IMR-90 (cell line): ENCODE data around the gene MBD2. TPM values are rescaled to one million over a fixed set of nuclear protein-coding genes. Genes with fewer than 3 reads are reported as not detected.

ENCODE experiments used
- ATAC-seq: fragments of 200-7000 bp; cut with Tn5 transposase; 2 replicates; pipeline ENCODE4 v1.9.1; 2020; ENCODE audit warnings: low read depth, mild to moderate bottlenecking, moderate library complexity
- BruUV-seq: library from RNA; stranded (reverse); fragments of 400-500 nt; replicated peaks from 2 replicates; lab custom pipeline; 2021; lab: Mats Ljungman, UMichigan
- CTCF ChIA-PET: fragments of 300-600 bp; formaldehyde crosslinking; extraction: SDS; loops from one replicate; lab custom pipeline; 2021; ENCODE audit warnings: antibody characterized with exemption; lab: Yijun Ruan, JAX
- POLR2A ChIA-PET: fragments of 300-600 bp; sonication (Branson Sonifier 250); formaldehyde crosslinking; loops from one replicate; lab custom pipeline; 2022; ENCODE audit warnings: antibody characterized with exemption; ENCODE audit not compliant: unreplicated experiment; lab: Charles Lee
- DNase-seq: peaks from one replicate; pipeline ENCODE4 v3.0.0; 2013
- H2AFZ ChIP-seq: replicated peaks from 2 replicates; pipeline ENCODE3; 2013; ENCODE audit warnings: low read length, mild to moderate bottlenecking; ENCODE audit not compliant: poor library complexity
- H2AK5ac ChIP-seq: 2 replicates; pipeline ENCODE4 v1.6.1; 2013; ENCODE audit warnings: low read depth, low read length, inconsistent platforms
- H2AK9ac ChIP-seq: replicated peaks from 2 replicates; pipeline ENCODE3; 2013; ENCODE audit warnings: mild to moderate bottlenecking, low read depth, low read length, moderate library complexity; ENCODE audit not compliant: poor library complexity
- H2BK120ac ChIP-seq: 2 replicates; pipeline ENCODE4 v1.6.1; 2013; ENCODE audit warnings: low read depth, low read length, inconsistent platforms
- H2BK15ac ChIP-seq: 3 replicates; pipeline ENCODE4 v1.6.1; 2013; ENCODE audit warnings: low read depth, low read length, inconsistent platforms
- H2BK20ac ChIP-seq: 2 replicates; pipeline ENCODE4 v1.6.1; 2013; ENCODE audit warnings: low read depth, mild to moderate bottlenecking, inconsistent platforms, low read length, moderate library complexity
- H2BK5ac ChIP-seq: 2 replicates; pipeline ENCODE4 v1.6.1; 2013; ENCODE audit warnings: mild to moderate bottlenecking, low read depth, low read length, inconsistent platforms; ENCODE audit not compliant: poor library complexity, severe bottlenecking
- H3K14ac ChIP-seq: replicated peaks from 2 replicates; pipeline ENCODE4 v1.6.1; 2013; ENCODE audit warnings: low read depth, low read length, inconsistent platforms
- H3K18ac ChIP-seq: 2 replicates; pipeline ENCODE4 v1.6.1; 2013; ENCODE audit warnings: low read depth, low read length, control low read depth
- H3K23ac ChIP-seq: 2 replicates; pipeline ENCODE4 v1.6.1; 2013; ENCODE audit warnings: low read depth, low read length, inconsistent platforms
- H3K27ac ChIP-seq: 2 replicates; pipeline ENCODE4 v1.5.1; 2013; ENCODE audit warnings: mild to moderate bottlenecking, control low read depth, low read length; ENCODE audit not compliant: insufficient read depth
- H3K27me3 ChIP-seq: 2 replicates; pipeline ENCODE4 v1.6.1; 2013; ENCODE audit warnings: low read length; ENCODE audit not compliant: control insufficient read depth, insufficient read depth
- H3K36me3 ChIP-seq: 2 replicates; pipeline ENCODE4 v1.6.1; 2013; ENCODE audit warnings: low read length, mixed read lengths; ENCODE audit not compliant: control insufficient read depth, insufficient read depth
- H3K4ac ChIP-seq: 2 replicates; pipeline ENCODE4 v1.6.1; 2013; ENCODE audit warnings: low read depth, low read length, inconsistent platforms
- H3K4me1 ChIP-seq: 2 replicates; pipeline ENCODE4 v1.6.1; 2013; ENCODE audit warnings: low read length, mixed read lengths; ENCODE audit not compliant: control insufficient read depth, insufficient read depth
- H3K4me2 ChIP-seq: 2 replicates; pipeline ENCODE4 v1.6.1; 2013; ENCODE audit warnings: low read depth, mild to moderate bottlenecking, control low read depth, low read length, moderate library complexity
- H3K4me3 ChIP-seq: 2 replicates; pipeline ENCODE4 v1.5.1; 2013; ENCODE audit warnings: low read depth, mild to moderate bottlenecking, control low read depth, low read length, moderate library complexity; ENCODE audit not compliant: insufficient read depth
- H3K56ac ChIP-seq: 2 replicates; pipeline ENCODE4 v1.6.1; 2013; ENCODE audit warnings: low read length, inconsistent platforms; ENCODE audit not compliant: insufficient read depth; ENCODE audit errors: extremely low read depth
- H3K79me1 ChIP-seq, 2 experiments: 2 replicates each; pipeline ENCODE4 v1.6.1; 2013; ENCODE audit warnings: low read length in 2 of 2, inconsistent platforms in 1 of 2, low read depth in 1 of 2
- H3K9ac ChIP-seq: 2 replicates; pipeline ENCODE4 v1.6.1; 2013; ENCODE audit warnings: low read depth, low read length, control low read depth
- H3K9me1 ChIP-seq: 2 replicates; pipeline ENCODE4 v1.6.1; 2013; ENCODE audit warnings: low read length, inconsistent platforms; ENCODE audit not compliant: insufficient read depth
- H3K9me3 ChIP-seq: 2 replicates; pipeline ENCODE4 v1.6.1; 2013; ENCODE audit warnings: low read length; ENCODE audit not compliant: control insufficient read depth, insufficient read depth
- H4K20me1 ChIP-seq: 2 replicates; pipeline ENCODE4 v1.6.1; 2013; ENCODE audit warnings: low read length, inconsistent platforms; ENCODE audit not compliant: insufficient read depth
- H4K5ac ChIP-seq: 2 replicates; pipeline ENCODE4 v1.6.1; 2013; ENCODE audit warnings: mild to moderate bottlenecking, low read depth, low read length, control low read depth
- H4K8ac ChIP-seq, 2 experiments: 2 replicates each; pipeline ENCODE4 v1.6.1; 2013; ENCODE audit warnings: low read depth in 2 of 2, low read length in 2 of 2, control low read depth in 1 of 2, inconsistent platforms in 1 of 2
- H4K91ac ChIP-seq: 2 replicates; pipeline ENCODE4 v1.6.1; 2013; ENCODE audit warnings: low read depth, low read length, inconsistent platforms; ENCODE audit not compliant: insufficient read depth
- CHD1 ChIP-seq: IDR thresholded peaks from 2 replicates; pipeline ENCODE4 v1.6.1; 2012; ENCODE audit warnings: low read depth, low read length, improper control_type of control experiment
- CTCF ChIP-seq: conservative IDR thresholded peaks from 2 replicates; pipeline ENCODE4 v1.5.1; 2012; ENCODE audit warnings: mild to moderate bottlenecking, low read depth, low read length, improper control_type of control experiment
- FOS ChIP-seq: fragments of 150-350 bp; IDR thresholded peaks from 2 replicates; pipeline ENCODE4 v1.6.1; 2016; ENCODE audit warnings: low read depth, low read length
- POLR2A ChIP-seq: IDR thresholded peaks from 2 replicates; pipeline ENCODE4 v1.6.1; 2012; ENCODE audit warnings: mild to moderate bottlenecking, low read depth, low read length
- RCOR1 ChIP-seq: IDR thresholded peaks from 2 replicates; pipeline ENCODE4 v1.6.1; 2012; ENCODE audit warnings: mild to moderate bottlenecking, low read length, improper control_type of control experiment; ENCODE audit not compliant: insufficient replicate concordance
- RFX5 ChIP-seq: IDR thresholded peaks from 2 replicates; pipeline ENCODE4 v1.8.0; 2012; ENCODE audit warnings: low read depth, mild to moderate bottlenecking, low read length, moderate library complexity
- SMC3 ChIP-seq: fragments of 150-350 bp; IDR thresholded peaks from 2 replicates; pipeline ENCODE4 v1.6.1; 2016; ENCODE audit warnings: low read depth, mild to moderate bottlenecking, antibody characterized with exemption, low read length, moderate library complexity
- WGBS, 2 experiments: methylation state at CpG; one replicate each; pipeline versions ENCODE4 v1.1.5 to v1.1.7; 2013; ENCODE audit warnings: missing lambda C conversion rate in 2 of 2; ENCODE audit not compliant: insufficient read length in 1 of 2; ENCODE audit errors: extremely low coverage in 2 of 2; 5-methylcytosine and 5-hydroxymethylcytosine counted together
- dilution Hi-C: fragments of 300-500 bp; cut with HindIII; formaldehyde crosslinking; loops from one replicate; pipeline ENCODE4 v1.14.3; 2018; ENCODE audit warnings: low sequenced_read_pairs; ENCODE audit not compliant: unreplicated experiment
- in situ Hi-C: fragments of 300-500 bp; cut with MboI; formaldehyde crosslinking; loops from 3 replicates; pipeline ENCODE4 v1.14.3; 2019; ENCODE audit warnings: low sequenced_read_pairs, inconsistent platforms, mixed read lengths
- intact Hi-C: fragments of 100-400 bp; cut with micrococcal nuclease; formaldehyde crosslinking; loops from 2 replicates; pipeline ENCODE4 v1.10.0; 2022
- polyA plus RNA-seq, 3 experiments: library from polyadenylated mRNA; depleted of rRNA; stranded (reverse); fragments of >200 nt; gene quantifications; 2 replicates each; pipeline ENCODE4 v1.2.3, GENCODE V29; 2012; ENCODE audit warnings: low replicate concordance in 1 of 3
- total RNA-seq: library from RNA; depleted of rRNA; stranded (reverse); fragments of >200 nt; gene quantifications from 2 replicates; pipeline ENCODE4 v1.2.3, GENCODE V29; 2012

The MBD2 gene
- total and polyA plus RNA-seq, 2 of the 4 experiments (the other 2 are of a cell fraction), result 9.7 to 29.5 TPM

GRCh38 chr18:54257015-54257414 lies 32.5 kb upstream of the MBD2 start:
- Histone ChIP-seq H2AFZ (no peak overlapping the region), H3K56ac (no peak overlapping the region), H2BK120ac (no peak overlapping the region), H3K4me3 (no peak overlapping the region), H3K23ac (no peak overlapping the region), H4K8ac (no peak overlapping the region), H2BK20ac (no peak overlapping the region), H3K18ac (no peak overlapping the region), H2AK5ac (no peak overlapping the region), H2AK9ac (no peak overlapping the region), H2BK15ac (no peak overlapping the region), H3K4me2 (no peak overlapping the region), H4K5ac (no peak overlapping the region), H3K4me1 (peaks cover 3% of the 10 kb centered on the region; the same call in 1 of the 2 replicates), H3K79me1 (no peaks in the 10 kb centered on the region), H3K9me1 (no peaks in the 10 kb centered on the region), H3K9ac (no peak overlapping the region), H3K14ac (no peak overlapping the region), H3K27ac (no peak overlapping the region), H4K91ac (no peak overlapping the region), H3K27me3 (peaks cover 1% of the 10 kb centered on the region; the same call in 1 of the 2 replicates), H2BK5ac (no peak overlapping the region), H3K36me3 (no peaks in the 10 kb centered on the region), H3K9me3 (no peaks in the 10 kb centered on the region), H3K4ac (no peak overlapping the region), H4K20me1 (no peaks in the 10 kb centered on the region)
- TF ChIP-seq FOS (no peak), POLR2A (no peak), CHD1 (no peak), SMC3 (no peak), RCOR1 (no peak), RFX5 (no peak), CTCF (no peak)
- POLR2A ChIA-PET, result no interaction called here
- ATAC-seq (0 out of 2 replicates have a peak, but pooled peaks have one; percentile 14), DNase-seq (no peak)
- WGBS, 2 experiments, result no CpG with 5 or more reads among the region's 2 CpGs
- CTCF ChIA-PET, result no interaction called here
- intact Hi-C loops (no loop called here), dilution Hi-C loops (no loop called here), in situ Hi-C loops (no loop called here)
- BruUV-seq, result no TSS peak
